ENCODE results near the gene MBD5.

The MBD5 gene

DNA sequence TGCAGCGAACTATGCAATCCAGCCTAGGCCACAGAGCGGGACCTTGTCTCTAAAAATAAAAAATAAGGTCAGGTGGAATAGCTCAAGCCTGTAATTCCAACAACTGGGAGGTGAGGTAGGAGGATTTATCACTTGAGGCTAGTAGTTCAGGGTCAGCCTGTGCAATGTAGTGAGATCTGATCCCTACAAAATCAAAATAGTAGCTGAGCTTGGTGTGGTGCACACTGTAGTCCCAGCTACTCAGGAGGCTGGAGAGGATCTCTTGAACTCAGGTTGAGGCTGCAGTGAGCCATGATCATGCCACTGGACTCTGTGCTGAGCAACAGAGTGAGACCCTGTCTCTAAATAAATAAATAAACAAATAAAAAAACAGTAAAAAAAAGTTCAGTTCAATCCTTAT, 5.7 kb downstream of the MBD5 start:
- DNase-seq = no peak

DNA sequence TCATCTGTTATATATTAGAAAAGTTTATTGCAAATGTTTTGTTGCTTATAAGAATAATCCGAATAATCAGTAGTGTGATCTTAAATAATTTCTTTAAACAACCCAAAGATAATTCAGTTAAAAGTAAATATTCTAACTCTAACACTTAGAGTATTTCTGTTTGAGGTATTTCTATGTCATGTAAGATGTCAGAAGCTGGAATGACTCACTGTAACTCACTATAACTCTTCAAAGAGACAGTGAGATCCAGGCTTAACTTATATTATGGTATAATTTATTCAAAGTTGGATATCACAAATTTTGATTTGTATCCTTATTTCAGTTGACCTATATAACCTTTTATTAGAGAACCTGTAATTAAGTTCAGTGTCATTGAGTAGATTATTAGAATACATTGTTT, 6.9 kb downstream of the MBD5 start:
- no peak for DNase-seq

DNA sequence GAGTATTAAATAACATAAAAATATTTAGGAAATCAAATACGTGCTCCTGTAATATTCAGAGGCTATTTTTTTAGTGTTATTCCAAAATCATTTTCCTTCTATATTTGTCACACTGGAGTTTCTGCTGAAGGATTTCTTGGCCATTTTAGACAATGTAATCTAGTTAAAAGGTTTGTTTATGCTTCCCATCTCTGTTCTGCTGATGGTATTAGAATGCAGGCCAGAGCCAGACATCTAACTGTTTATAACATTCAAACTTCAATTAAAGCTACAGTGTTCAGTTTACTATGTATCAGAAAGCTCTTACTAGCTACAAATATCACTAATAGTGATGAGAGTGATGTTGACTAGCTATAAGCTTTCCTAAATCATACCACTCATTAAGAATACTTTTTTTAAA, 7.9 kb downstream of the MBD5 start:
- no peak for DNase-seq

DNA sequence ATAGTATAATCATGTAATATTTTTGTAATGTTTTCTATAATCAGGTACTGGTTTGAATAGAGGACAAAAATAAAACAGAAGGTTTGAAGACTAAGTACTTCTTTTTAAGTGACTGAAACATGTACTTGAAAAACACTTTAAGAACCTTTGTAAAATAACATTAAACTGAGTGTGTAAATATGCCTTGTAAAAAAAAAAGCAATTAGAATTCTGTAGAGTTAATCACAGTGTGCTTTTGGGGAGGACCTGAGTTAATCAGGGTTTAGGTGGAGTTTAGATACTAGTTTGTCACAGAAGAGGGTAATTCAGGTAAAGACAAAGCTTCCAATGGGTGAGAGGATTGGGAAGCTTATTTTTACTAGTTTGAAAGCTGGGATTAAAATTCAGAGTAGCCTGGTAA, 10.3 kb downstream of the MBD5 start:
- no peak for DNase-seq

DNA sequence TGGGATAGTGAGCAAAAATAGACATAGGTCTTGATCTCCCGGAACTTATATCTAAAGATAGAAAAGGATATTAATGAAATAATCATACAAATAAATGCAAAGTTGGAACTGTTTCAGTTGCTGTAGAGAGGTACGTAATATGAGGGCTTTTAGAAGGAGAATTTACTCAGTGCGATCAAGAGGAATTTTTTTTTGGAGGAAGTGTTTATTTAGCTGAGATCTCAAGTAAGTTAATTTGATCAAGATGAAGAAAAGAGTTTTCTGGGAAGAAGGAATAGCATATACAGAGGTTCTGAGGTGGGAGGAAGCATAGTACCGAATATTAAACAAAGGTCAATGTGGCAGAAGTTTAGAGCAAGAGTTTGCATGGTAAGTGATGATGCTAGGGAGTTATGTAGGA, 11.3 kb downstream of the MBD5 start:
- DNase-seq = no peak

DNA sequence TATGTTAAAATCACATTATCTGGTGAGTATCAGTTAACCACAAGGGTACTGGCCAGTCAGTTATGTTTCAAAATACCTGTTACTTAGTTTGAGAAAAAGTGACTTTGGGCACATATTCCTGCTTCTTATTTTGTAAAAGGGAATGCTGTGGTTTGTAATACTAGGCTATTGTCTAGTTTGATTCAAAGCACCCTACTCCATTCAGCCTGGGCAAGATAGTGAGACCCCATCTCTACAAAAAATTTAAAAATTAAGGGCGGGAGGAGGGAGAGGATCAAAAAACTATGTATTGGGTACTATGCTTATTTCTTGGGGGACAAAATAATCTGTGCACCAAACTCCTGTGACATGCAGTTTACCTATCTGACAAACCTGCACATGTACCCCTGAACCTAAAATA, 18.9 kb downstream of the MBD5 start:
- no peak for DNase-seq

DNA sequence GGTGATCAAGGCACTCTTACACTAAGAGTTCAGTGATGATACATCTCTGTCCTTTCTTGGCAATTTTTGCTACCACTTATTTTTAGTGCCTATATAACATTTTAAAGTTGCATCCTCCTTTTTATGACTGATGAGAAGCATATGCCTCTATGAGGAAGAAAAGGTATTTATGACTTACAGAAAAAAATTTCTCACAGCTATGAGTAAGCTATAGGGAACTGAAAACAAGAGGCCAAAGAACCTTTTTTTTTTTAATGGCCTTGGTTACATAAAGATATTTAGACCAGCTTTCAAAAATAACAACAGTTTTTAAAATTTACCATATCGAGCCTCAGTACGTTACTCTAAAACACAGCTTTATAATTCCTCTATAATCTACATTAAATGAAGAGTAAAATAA, 21.3 kb downstream of the MBD5 start:
- DNase-seq = no peak

DNA sequence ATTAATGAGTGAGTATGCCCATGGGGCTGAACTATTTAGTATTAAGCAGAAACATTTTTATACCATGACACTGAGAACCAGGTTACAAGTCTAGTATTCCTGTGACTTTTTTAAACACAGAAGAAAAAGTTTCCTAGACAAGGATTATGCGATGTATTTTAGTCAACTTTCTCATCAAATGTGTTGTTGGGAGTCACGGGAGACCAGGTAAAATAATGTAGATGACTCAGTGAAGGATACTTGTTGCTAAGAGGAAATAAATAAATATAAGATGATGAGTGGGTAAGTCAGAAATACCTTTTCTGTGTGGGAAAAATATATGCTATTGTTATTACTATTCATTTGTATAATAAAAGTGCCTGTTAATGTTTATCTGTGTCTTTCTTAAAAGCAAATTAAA, 23.4 kb downstream of the MBD5 start:
- DNase-seq = no peak

DNA sequence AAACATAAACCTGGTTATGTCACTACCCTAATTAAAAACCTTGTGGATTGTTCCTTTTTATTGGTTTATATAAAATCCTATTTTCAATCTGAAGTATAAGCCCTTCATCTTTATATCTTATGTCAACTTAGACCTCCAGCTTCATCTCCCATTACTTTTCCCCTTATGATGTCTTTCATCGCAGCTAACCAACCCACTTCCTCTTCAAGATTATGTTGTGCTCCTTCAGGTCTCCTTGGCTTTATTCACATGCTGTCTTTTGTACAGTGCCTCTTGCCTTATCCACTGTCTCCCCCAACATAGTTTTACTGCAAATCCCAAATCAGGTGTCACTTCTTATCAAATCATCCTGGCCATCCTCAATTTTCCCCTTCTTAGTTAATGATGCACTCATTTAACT, 25.9 kb downstream of the MBD5 start:
- no peak for DNase-seq

DNA sequence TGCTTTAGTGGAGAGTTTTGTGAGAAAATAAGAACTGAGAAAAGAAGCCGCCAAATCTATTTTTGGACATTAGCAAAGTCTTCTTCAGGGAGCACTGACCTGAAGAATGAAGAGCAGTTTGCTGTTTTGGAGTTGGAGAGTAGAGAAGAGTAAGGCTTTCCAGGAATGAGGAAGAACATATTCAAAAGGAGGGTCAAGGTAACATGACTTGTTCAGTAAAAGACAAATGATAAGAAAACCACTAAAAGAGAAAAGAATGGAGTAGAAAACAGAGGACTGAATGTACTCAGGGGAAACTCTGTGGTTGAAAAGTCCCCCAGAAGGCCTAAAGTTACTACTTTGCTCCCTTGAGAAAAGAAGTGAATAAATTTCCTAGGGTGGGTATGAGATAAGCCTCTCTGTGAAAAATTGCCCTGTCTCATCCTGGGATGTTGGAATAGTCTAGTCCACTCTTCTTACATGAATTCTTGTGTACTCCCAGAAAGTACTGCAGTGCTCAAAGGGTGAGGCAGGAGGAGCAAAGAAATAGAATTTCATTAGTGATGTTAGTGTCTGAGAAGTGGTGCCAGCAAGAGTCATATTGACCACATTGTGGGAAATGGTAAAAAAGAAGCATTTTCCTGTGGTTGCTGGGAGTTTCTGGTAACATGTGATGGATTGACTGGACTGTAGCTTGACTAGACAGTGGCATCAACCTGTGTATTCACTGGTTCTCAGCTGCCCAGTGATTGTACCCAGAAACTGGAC, 27.8 kb downstream of the MBD5 start:
- no peak for DNase-seq

DNA sequence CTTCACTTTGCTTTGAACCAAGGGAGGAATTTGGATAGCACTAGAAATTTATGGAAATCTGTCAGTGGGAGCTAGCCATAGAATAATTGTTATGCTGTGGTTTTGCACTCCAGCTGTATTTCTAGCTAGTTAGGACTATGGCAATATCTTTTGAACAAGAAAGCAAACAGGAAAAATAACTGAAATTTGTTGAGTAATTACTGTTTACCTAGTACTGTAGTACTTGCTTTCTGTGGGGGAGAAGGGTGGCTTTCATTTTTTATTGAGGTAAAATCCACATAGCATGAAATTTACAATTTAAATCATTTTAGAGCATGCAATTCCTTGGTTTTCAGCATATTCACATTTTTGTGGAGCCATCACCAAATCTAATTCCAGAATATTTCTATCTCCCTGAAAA, 28.4 kb downstream of the MBD5 start:
- no peak for DNase-seq

DNA sequence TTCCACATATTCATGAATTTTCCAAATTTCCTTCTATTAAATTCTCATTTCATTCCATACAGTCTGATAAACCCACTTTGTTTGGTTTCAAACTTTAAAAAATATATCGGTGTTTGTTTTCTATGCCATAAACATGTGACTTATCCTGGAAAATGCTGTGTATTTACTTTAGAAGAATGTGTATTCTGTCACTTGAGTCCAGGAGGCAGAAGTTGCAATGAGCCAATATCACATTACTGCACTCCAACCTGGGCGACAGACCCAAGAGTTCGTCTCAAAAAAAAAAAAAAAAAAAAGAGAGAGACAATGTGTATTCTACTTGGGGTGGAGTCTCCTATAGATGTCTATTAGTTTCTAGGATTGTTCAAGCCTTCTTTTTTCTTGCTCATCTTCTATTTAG, 31.8 kb downstream of the MBD5 start:
- no peak for DNase-seq

DNA sequence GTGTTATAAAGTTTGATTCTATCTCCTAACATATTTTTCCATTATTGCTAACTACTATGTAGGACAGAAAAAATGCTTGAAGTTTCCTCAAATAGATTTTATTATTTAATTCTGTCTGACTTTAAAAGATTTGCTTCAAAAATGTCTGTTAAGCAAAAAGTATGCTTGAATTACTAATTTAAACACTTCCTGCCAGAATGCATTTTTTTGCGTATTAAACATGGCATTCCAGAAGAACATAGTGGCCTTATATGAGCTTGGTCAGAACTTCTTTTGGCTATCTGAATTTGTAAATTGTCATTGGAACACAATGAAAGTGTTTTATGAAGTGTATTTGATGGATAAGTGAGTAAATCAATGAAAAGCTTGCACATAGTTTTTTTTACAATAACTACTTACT, 37.8 kb downstream of the MBD5 start:
- no peak for DNase-seq

DNA sequence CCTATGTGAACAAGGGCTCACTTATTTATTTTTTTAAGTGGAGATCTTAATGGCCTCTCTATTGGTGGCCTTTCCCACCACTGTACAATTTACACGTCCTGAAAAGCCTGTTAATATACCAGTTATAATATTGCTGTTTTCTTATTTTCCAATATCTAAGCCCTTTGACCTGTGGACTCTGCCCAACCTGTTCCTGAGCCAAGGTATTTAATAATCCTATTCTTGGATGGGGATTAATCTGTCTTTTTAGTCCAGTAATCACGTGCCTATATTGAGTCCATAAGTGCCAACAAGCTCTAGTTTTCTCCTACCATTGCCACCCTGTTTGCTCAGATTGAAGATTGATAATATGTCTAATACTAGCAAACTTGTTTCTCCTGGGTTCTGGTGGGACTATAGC, 42.7 kb downstream of the MBD5 start:
- no peak for DNase-seq

DNA sequence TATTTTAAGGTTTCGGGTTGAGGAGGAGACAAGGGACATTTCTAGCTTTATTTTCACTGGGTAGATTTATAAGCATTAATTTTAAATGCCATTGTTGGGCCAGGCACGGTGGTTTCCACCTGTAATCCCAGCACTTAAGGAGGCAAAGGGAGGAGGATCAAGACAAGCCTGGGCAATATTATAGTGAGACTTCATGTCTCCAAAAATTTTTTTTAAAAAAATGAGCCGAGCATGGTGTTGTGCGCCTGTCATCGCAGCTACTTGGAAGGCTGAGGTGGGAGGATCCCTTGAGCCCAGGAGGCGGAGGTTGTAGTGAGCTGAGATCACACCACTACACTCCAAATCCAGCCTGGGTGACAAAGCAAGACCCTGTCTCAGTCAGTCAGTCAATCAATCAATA, 45.0 kb downstream of the MBD5 start:
- no peak for DNase-seq

DNA sequence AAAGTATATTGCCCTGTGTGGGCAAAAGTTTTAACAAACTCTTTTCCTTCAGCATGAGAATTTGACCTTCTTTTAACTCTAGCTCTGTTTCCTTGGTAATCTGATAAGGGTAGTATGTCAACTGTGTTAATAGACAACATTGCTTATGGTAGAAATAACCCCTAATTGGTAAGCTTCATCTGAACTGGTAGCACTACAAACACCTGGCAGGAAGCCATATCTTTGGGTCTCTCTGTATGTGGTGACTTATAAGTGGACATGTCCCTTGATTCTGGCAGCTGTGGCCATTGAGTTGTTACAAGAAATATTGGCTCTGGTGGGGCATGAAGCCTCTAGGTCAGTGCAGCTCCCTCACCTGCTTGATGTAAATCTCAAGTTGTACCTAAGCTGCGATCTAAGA, 46.9 kb downstream of the MBD5 start:
- DNase-seq = no peak

DNA sequence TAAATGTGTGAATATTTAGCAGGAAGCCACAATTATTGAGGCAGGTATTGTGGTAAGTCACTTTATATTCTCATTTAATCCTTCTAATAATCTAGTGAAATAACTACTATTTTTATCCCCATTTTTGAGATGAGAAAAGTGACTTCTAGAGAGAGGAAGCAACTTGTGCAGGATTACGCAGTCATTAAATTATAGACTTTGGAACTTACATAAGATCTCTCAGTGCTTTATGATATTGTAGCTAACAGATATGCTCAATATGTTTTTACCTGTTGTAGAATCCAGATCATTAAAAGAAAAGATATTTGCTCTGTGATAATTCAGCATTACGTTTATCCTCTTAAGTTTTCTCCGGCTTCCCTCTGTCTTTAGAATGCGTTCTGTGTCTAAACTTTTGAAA, 50.5 kb downstream of the MBD5 start:
- DNase-seq = no peak

DNA sequence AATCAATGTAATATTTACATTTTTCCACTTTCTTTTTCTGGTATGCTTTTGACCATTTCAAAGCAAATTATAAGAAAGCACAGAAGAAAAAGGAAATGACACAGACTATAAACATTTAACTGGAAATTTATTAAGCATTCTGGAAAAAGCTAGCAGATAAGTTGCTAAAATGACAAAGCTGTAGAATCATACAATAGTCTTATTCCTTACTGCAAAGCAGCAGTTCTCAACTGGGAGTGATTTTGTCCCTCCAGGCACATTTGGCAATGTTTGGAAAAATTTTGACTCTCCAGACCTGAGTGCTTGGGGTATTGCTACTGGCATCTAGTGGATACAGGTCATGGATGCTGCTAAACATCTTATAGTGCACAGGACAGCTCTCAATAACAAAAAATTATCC, 75.1 kb downstream of the MBD5 start:
- DNase-seq = no peak

DNA sequence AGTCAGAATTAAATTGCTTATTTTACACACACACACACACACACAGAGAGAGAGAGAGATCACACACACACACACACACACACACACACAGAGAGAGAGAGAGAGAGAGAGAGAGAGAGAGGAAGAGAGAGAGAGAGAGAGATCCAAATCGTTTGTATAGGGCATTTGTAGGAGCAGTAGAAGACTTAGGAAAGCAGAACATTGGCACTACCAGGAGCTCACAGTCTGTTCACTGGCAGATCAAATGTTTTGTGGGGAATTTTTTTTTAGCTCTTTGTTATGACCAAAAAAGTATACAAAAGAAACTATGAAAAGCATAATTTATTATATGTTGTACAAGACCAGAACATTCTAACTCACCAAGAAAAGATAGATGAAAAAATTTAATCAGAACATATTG, 81.8 kb downstream of the MBD5 start:
- DNase-seq = no peak

DNA sequence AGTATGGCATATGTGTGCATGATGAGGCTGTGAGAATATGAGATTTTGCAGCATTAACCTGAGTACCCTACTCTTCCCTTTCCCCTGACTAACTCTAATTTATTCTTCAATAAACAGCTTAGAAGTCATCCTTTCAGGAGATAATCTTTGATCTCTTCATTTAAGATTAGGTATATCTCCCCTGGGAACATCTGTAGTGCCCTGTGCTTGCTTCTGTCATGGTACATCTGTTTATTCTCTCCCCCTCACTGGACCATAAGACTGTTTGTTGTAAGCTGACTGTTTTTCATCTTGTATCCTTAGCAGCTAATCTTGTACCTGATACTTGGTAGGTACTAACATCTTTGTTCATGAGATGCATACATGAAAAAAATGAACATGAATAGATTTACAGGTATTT, 83.1 kb downstream of the MBD5 start:
- no peak for DNase-seq

DNA sequence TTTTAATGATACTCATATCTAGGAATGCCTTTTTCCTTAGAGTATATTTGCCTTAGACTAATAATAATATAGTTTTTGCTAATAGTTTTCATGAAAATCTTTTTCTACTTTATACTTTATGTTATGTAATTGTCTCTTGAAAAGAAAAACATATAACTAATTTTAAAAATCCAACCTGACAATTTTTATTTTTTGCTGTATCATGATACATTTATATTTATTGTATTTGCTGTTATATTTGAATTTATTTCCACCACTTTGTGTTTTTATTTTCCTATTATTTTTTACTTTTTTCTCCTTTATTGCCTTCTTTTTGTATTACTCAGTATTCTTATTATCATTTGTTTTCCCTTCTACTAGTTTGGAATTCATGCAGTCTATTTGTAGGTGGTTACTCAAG, 85.4 kb downstream of the MBD5 start:
- no peak for DNase-seq

DNA sequence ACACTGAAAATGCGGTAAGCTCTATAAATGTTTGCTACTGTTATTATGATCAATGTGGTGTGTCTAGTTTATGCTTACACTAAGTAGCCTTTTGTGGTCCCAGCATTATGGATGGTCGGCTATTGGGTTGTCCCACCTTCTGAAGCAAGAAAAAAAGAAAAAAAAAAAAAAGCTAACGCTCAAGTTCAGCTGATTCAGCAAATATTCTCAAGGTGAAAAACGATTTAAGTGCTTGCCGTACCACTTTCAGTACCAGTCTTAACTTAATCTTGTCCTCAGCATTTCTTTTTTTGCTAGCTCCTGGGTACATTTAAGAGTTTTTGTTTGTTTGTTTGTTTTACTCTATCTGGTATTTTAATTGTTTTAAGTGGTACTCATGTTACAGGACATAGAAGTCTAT, 87.5 kb downstream of the MBD5 start:
- no peak for DNase-seq

DNA sequence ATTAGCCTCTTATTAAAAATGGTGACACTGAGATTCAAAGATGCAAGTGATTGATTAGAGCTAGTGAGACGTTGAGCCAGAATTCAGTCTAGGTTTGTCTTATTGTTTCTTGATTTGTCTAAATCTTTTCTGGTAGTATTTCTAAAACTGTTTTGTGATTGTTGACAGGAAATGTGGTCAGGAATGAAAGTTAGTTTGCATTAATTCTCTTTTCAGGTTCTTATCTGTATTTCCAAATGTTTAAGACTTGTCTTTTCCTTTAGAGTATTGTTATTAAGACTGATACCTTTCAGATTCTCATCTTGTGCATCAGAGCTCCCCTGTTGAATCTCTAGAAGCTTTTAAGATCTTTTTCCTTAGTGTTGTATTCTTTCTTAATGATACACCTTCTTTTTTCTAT, 89.3 kb downstream of the MBD5 start:
- DNase-seq = no peak

DNA sequence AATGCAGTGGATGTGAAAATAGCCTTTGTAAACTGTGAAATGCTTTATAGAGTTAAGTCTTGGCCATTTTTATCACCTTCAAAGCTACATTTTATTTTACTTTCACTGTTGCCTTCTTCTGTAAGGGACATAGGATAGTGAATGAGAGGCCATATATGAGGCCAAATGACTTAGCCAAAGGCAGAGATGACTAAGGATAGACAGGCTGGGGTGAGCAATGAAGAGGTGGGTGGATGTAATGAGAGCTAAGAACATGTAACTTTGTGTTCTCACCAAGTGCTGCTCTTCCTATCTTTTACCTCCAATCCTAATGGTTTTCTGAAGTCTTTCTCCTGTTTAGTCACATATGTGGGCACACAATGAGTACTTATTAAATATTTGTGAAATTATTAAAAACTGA, 101.9 kb downstream of the MBD5 start:
- DNase-seq = no peak

DNA sequence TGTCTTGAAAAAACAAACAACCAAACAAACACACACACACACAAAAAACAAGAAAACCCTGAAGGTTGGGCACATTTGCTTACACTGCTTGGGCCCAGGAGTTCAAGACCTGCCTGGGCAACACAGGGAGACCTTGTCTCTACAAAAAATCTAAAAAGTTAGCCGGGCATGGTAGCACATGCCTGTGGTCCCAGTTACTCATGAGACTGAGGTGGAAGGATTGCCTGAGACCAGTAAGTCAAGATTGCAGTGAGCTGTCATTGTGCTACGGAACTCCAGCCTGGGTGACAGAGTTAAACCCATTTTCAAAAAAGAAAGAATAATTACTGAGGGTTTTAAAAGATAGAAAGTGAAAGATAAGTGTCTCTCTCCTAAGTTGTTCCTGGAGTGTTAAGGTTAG, 103.4 kb downstream of the MBD5 start:
- DNase-seq = no peak

DNA sequence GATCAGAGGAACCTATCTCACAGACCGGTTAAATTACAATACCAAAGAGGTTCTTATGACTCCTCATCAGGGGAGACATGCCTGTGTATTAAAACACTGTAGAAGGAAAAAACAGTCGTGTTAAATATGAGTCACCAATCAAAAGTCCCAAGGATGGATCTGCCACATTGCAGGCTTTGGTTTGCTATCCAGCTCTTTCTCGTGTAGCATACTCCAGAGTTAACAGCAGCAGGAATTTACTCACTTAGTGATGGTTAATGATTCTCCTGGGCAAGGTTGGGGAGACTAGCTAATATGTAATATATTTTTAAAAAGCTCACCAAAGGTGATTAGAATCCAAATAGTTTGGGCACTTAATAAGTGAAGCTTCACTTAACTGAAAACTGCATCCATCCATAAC, 109.7 kb downstream of the MBD5 start:
- no peak for DNase-seq
